ENCODE measurements around the gene RASSF5. TPM values are rescaled to one million over a fixed set of nuclear protein-coding genes. Genes with fewer than 3 reads are reported as not detected.
A peak's percentile ranks its signal among the peaks of the same experiment; 100 is the strongest.

RASSF5 gene
- polyA plus RNA-seq, 1 donor (not counting 4 experiments of a cell fraction or from before 2014, with no cell fraction given) = 2.4 TPM

DNA sequence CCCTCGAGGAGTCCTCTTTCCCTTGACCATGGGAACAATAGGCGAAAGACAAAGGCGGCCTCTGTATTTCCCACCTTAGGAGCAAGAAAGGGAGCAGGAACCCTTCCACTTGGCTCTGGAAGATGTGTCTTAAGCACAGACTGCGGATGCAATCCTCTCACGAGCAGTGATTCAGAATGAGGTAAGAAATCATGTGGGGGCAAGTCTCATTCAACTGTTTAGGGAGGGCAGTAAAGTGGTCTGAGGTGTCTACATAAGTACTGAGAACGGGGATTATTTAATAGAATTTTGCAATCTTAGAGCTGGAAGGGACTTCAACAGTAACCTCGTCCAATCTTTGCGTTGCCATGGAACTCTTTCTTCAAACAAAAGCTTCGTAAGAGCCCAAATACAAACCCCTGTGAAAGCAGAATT, 126.4 kb downstream of the RASSF5 start:
- H3K9ac ChIP-seq (ENCODE audit: control insufficient read depth, extremely low read depth, insufficient read depth, low read length) = peak overlapping the region; percentile 80
- dilution Hi-C loops (cut with MboI; ENCODE audit: extremely low pct_ligation_motif_present, low sequenced_read_pairs) = no loop called here
- no peaks in the 10 kb centered on the region for H3K9me1 ChIP-seq (ENCODE audit: control insufficient read depth, extremely low read depth, insufficient read depth, low read length)
- H3K79me2 ChIP-seq (ENCODE audit: control insufficient read depth, insufficient read depth, low read length) = peaks cover 15% of the 10 kb centered on the region
- peak overlapping the region in 2 of 3 experiments; percentile 33 to 52 for H3K4me3 ChIP-seq (ENCODE audit: control insufficient read depth in 2 of 3, extremely low read depth in 1 of 3, insufficient read depth in 2 of 3, low read depth in 1 of 3, low read length in 3 of 3)
- no peaks in the 10 kb centered on the region for H3K9me3 ChIP-seq (ENCODE audit: control insufficient read depth, low read depth, low read length)
- peak overlapping the region; percentile 71 for H2AFZ ChIP-seq (ENCODE audit: control insufficient read depth, low read length)
- no peaks in the 10 kb centered on the region for H4K20me1 ChIP-seq (ENCODE audit: control insufficient read depth, extremely low read depth, insufficient read depth, low read length)
- H3K27me3 ChIP-seq (ENCODE audit: control insufficient read depth, extremely low read depth, insufficient read depth, low read length) = no peaks in the 10 kb centered on the region
- H3K36me3 ChIP-seq (ENCODE audit: control insufficient read depth in 2 of 2, extremely low read depth in 1 of 2, insufficient read depth in 2 of 2, low read length in 2 of 2) = no peaks in the 10 kb centered on the region
- FAIRE-seq = peak; percentile 84
- DNase-seq (ENCODE audit: low read depth, low spot score) = peak; percentile 83
- peak overlapping the region; percentile 83 for H3K4me2 ChIP-seq (ENCODE audit: control insufficient read depth, extremely low read depth, insufficient read depth, low read depth, low read length)
- no peak for TF ChIP-seq EZH2 (IDR thresholded peaks at IDR 0.05; ENCODE audit: low read length)
- TF ChIP-seq, protein P1, sequence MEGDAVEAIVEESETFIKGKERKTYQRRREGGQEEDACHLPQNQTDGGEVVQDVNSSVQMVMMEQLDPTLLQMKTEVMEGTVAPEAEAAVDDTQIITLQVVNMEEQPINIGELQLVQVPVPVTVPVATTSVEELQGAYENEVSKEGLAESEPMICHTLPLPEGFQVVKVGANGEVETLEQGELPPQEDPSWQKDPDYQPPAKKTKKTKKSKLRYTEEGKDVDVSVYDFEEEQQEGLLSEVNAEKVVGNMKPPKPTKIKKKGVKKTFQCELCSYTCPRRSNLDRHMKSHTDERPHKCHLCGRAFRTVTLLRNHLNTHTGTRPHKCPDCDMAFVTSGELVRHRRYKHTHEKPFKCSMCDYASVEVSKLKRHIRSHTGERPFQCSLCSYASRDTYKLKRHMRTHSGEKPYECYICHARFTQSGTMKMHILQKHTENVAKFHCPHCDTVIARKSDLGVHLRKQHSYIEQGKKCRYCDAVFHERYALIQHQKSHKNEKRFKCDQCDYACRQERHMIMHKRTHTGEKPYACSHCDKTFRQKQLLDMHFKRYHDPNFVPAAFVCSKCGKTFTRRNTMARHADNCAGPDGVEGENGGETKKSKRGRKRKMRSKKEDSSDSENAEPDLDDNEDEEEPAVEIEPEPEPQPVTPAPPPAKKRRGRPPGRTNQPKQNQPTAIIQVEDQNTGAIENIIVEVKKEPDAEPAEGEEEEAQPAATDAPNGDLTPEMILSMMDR (optimal IDR thresholded peaks at IDR 0.05 in 1 of 3, IDR thresholded peaks at IDR 0.05 in 1 of 3, conservative IDR thresholded peaks at IDR 0.05 in 1 of 3; ENCODE audit: extremely low read depth in 1 of 3, insufficient read depth in 2 of 3, low read length in 3 of 3) = no peak
- peaks cover 33% of the 10 kb centered on the region for H3K4me1 ChIP-seq (ENCODE audit: control insufficient read depth, extremely low read depth, insufficient read depth, low read length)
- peak overlapping the region; percentile 98 for H3K27ac ChIP-seq (ENCODE audit: control insufficient read depth, insufficient read depth, low read length)

DNA sequence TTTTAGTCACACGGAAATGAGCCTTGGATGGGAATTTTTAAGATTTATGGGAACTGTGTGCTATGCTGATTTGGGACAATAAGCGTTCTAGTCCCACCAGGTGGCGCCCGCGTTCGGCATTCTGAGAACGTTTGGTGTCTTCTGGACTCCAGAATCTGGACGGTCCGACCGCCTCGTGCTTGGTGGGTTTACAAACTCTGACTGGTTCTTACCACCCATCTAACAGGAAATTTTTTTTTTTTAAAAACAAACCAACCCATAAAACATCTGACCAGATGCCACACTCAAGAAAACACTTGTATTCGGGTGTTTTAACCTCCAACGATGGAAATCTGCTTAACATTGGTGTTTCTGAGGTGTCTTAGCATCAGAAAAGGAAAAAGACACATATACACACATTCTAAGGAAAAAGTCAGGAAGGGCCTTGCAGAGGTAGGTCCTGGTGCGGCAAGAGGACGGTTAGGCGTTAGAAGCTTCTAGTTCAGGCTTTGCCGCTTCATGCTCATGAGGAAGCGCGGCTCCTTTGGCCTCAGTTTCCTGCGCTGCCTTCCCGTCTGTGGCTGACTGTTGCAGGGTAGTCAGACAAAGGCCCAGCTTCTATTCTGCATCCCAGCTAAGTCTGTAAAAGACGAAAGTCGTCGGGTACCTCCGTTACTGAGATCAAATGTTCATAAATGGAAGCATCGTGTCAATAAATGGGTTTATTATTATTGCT, 127.2 kb downstream of the RASSF5 start:
- Histone ChIP-seq H3K79me2 (ENCODE audit: control insufficient read depth, insufficient read depth, low read length) (peaks cover 15% of the 10 kb centered on the region), H3K27me3 (ENCODE audit: control insufficient read depth, extremely low read depth, insufficient read depth, low read length) (no peaks in the 10 kb centered on the region), H2AFZ (ENCODE audit: control insufficient read depth, low read length) (peak overlapping the region; percentile 71), H3K9ac (ENCODE audit: control insufficient read depth, extremely low read depth, insufficient read depth, low read length) (peak overlapping the region; percentile 80), H3K4me2 (ENCODE audit: control insufficient read depth, extremely low read depth, insufficient read depth, low read depth, low read length) (peak overlapping the region; percentile 83), H3K36me3 (ENCODE audit: control insufficient read depth in 2 of 2, extremely low read depth in 1 of 2, insufficient read depth in 2 of 2, low read length in 2 of 2) (no peaks in the 10 kb centered on the region), H3K27ac (ENCODE audit: control insufficient read depth, insufficient read depth, low read length) (peak overlapping the region; percentile 98), H3K9me1 (ENCODE audit: control insufficient read depth, extremely low read depth, insufficient read depth, low read length) (no peaks in the 10 kb centered on the region), H4K20me1 (ENCODE audit: control insufficient read depth, extremely low read depth, insufficient read depth, low read length) (no peaks in the 10 kb centered on the region), H3K9me3 (ENCODE audit: control insufficient read depth, low read depth, low read length) (no peaks in the 10 kb centered on the region), H3K4me3 (ENCODE audit: control insufficient read depth in 2 of 3, extremely low read depth in 1 of 3, insufficient read depth in 2 of 3, low read depth in 1 of 3, low read length in 3 of 3) (peak overlapping the region in 2 of 3 experiments; percentile 41 to 52), H3K4me1 (ENCODE audit: control insufficient read depth, extremely low read depth, insufficient read depth, low read length) (peaks cover 33% of the 10 kb centered on the region)
- TF ChIP-seq EZH2 (IDR thresholded peaks at IDR 0.05; ENCODE audit: low read length) = no peak
- TF ChIP-seq, protein P1 (optimal IDR thresholded peaks at IDR 0.05 in 1 of 3, IDR thresholded peaks at IDR 0.05 in 1 of 3, conservative IDR thresholded peaks at IDR 0.05 in 1 of 3; ENCODE audit: extremely low read depth in 1 of 3, insufficient read depth in 2 of 3, low read length in 3 of 3) = peak; percentile 77 to 82 (median 79)
- DNase-seq (ENCODE audit: low read depth, low spot score) (peak; percentile 75), FAIRE-seq (peak; percentile 39)
- dilution Hi-C loops (cut with MboI; ENCODE audit: extremely low pct_ligation_motif_present, low sequenced_read_pairs) = no loop called here

Data from keratinocyte (primary cell).